Stimulated activated CD8-positive, alpha-beta memory T cell treated with anti-CD3 and anti-CD28 coated beads, Interleukin-7, amount 100 ng/mL, for 4 hours (primary cell): ENCODE measurements around the gene IRAG1.
"Not testable (repeated sequence)": the region's sequence is repeated elsewhere in the genome, so short reads cannot be mapped to it uniquely, and the experiment has no call there.

Experiments
- DNase-seq, 2 donors: peaks; one replicate each; pipeline ENCODE4 v3.0.0-alpha.2; 2020; ENCODE audit warnings: low read depth in 2 of 2

IRAG1 gene

GRCh38 chr11:10709299-10710086, 15.9 kb upstream of the IRAG1 start:
- DNase-seq: no peak

- no peak for DNase-seq
Observed at GRCh38 chr11:10708131-10708530, 14.6 kb upstream of the IRAG1 start.

- DNase-seq: no peak
Observed at GRCh38 chr11:10701982-10702381, 8.4 kb upstream of the IRAG1 start.

DNA sequence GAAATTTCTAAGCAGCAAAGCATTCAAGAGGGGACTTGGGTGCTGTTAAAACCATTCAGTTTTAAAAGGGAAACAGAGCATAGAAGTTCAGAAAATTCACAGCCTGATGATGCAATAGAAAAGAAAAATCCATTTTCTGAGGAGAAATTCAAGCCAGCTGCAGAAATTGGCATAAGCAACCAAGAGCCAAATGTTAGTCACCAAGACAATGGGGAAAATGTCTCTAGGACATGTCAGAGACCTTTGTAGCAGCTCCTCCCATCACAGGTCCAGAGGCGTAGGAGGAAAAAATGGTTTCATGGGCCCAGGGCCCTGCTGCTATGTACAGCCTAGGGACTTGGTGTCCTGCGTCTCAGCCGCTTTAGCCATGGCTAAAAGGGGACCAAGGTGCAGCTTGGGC, 5.5 kb upstream of the IRAG1 start:
- DNase-seq: no peak

DNA sequence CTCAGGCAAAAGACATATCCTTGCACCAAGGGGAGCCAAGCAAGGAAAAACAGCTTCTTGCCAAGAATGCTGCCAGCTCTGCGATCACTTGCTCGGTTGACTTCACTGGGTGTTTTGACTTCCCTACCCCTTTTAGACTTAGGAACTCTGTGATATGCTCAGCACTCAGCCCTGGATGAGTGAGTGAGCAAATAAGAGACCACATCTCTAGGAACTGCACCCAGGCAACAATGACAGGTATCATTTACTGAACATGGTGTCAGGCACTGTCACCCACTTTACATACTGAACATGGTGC, 3.7 kb upstream of the IRAG1 start:
- DNase-seq: no peak

GRCh38 chr11:10696468-10697322, 3.1 kb upstream of the IRAG1 start:
- no peak for DNase-seq

- no peak for DNase-seq
Observed at GRCh38 chr11:10695833-10696232, 2.3 kb upstream of the IRAG1 start.

GRCh38 chr11:10694486-10695239, 1.1 kb upstream of the IRAG1 start:
- no peak for DNase-seq

- DNase-seq: no peak
Observed at GRCh38 chr11:10692531-10693115, 932 bp downstream of the IRAG1 start.

DNA sequence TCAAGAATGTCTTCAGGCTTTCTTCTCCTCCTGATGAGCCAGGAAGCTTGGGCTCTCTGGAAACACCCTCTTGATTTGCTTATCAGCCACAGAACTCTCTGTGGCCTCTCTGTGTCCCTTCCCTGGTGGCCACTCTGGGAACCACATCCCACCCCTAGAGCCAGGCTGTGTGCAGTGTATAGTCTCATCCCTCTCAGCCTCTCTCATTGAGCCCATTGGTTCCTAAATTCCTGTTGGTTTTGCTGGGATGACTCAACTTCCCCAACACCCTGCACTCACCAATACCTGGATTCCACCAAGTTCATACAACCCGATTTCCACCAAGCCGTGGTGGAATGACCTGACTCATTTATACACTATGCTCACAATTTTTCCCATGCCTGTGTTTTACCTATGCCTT, 5.2 kb downstream of the IRAG1 start:
- no peak for DNase-seq

GRCh38 chr11:10686311-10686710, 7.2 kb downstream of the IRAG1 start:
- DNase-seq: no peak

GRCh38 chr11:10683429-10683828, 10.1 kb downstream of the IRAG1 start:
- DNase-seq: no peak

DNA sequence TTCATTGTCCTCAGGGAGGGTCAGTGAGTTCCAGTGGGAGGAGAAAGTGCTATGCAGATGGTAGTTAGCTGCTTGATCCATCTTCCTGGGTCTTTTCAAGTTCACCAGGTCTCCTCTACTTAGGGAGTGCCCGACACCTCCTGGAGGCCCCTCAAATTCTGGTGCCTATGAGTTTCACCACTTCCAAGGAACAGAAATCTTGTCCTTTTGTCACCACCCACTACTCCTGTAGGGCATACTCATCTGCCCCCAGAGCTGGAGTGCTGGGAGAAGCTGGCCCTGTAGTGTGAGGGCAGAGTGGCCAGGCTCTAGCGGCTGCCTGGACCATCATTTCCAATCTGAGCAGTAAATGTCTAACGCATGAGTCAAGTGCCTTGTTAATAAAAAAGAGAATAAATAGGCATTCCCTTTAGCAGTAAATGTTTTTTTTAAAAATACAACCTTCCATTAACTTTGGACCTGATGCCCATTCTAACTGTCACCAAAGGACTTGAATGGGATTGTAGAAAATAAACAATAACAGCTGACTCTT, 12.5 kb downstream of the IRAG1 start:
- DNase-seq: no peak

GRCh38 chr11:10680279-10680678, 13.3 kb downstream of the IRAG1 start:
- DNase-seq: not testable (repeated sequence)

DNA sequence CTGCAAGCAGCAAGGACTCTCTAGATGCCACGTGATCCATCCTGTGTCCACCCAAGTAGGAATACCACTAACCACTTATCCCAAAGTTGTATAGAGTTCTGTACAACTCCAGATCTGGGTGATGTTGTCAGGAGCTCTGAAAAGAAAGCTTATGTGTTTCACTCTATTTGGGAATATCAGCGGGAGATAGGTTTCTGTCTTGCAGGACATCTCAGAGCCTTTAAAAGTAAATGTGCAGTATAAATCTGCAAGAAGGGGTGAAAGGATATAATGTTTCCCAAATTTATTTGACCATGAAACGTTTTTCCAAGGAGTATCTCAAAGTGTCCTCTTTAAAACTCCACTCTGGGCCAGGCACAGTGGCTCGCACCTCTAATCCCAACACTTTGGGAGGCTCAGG, 13.9 kb downstream of the IRAG1 start:
- no peak for DNase-seq

DNA sequence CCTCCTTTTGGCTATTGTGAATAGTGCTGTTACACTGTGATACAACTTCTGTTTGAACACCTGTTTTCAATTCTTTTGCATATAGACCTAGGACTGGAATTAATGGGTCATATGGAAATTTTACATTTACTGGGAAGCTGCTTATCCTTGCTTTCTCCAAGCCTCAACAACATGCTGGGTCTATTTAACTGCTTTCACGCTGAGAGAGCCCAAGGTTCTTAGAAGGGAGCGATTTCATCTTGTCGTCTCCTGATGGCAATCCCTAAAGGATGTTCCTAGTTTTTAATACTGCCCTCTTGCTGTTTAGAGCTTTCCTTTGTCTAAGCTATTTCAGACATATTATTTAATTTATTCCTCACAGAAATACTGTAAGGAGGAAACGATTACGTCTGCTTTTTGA, 15.5 kb downstream of the IRAG1 start:
- DNase-seq: no peak

GRCh38 chr11:10676919-10677318, 16.6 kb downstream of the IRAG1 start:
- DNase-seq: no peak

- no peak for DNase-seq
Observed at GRCh38 chr11:10674911-10675440, 18.6 kb downstream of the IRAG1 start.

GRCh38 chr11:10674440-10674855, 19.1 kb downstream of the IRAG1 start:
- DNase-seq: no peak

DNA sequence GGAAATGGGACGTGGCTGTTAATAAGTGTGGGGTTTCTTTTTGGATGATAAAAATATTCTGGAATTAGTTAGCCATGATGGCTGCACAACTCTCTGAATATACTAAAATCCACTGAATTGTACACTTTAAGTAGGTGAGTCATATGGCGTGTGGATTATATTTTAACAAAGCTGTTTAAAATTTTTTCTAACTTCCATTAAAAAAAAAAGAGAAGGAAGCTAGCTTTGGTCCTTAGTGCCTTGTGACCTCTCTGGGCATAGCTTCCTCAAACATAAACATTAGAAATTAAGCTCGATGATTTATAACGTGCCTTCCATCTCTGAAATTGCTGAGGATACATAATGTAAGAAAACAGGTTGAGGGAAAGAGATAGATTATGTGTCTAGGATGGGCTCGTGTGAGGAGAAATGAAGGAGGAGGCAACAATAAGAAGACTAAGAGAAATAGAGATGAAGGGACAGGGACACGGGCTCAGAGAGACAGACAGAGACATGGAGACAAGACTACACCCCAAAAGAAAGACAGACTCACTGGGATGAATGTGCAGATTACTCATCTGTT, 20.0 kb downstream of the IRAG1 start:
- DNase-seq: no peak

DNA sequence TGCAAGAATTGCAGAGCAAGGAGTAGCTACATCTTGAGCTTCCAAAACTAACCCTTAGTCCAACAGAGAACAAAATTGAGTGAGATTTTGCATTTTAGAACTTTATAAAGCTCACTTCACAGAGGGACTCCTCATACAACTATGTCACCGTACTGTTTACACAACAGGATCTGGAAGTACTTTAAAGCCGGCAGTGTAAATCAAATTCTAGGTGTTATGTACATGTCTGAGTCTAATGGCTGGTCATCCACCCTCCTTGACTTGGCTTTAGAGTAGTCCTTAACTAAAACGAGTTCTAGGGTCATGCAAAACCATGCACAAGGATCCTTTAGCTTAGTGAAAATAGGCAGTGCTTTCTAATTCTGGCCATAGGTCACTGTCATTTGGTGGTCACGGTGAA, 23.5 kb downstream of the IRAG1 start:
- DNase-seq: no peak
